GM12892 (cell line): ENCODE data around the gene DTNB.
"Not testable (repeated sequence)": the region's sequence is repeated elsewhere in the genome, so short reads cannot be mapped to it uniquely, and the experiment has no call there.

ENCODE experiments used
- DNase-seq: peaks from one replicate; pipeline ENCODE4 v3.0.0; 2011; ENCODE audit not compliant: insufficient read length
- FAIRE-seq: peaks from 2 replicates; lab custom pipeline; 2011; peaks lifted over from hg19 to GRCh38; lab: Jason Lieb, UNC
- POLR2A ChIP-seq: IDR thresholded peaks from 2 replicates; pipeline ENCODE4 v1.6.1; 2011; ENCODE audit warnings: low read depth, low read length, control low read depth
- POLR2AphosphoS5 ChIP-seq: IDR thresholded peaks from 2 replicates; pipeline ENCODE4 v1.6.1; 2011; ENCODE audit warnings: low read depth, low read length, control low read depth
- TAF1 ChIP-seq: IDR thresholded peaks from 2 replicates; pipeline ENCODE4 v1.6.1; 2011; ENCODE audit warnings: low read depth, mild to moderate bottlenecking, control low read depth, low read length, borderline replicate concordance

DTNB gene

GRCh38 chr2:25557179-25558036, 116.0 kb downstream of the DTNB start:
- no peak for TF ChIP-seq TAF1
- no peak for TF ChIP-seq POLR2AphosphoS5
- TF ChIP-seq POLR2A = no peak
- no peak for DNase-seq
- FAIRE-seq = peak; percentile 83

GRCh38 chr2:25552318-25552717, 121.1 kb downstream of the DTNB start:
- no peak for TF ChIP-seq TAF1
- no peak for TF ChIP-seq POLR2A
- no peak for TF ChIP-seq POLR2AphosphoS5
- no peak for FAIRE-seq
- no peak for DNase-seq

DNA sequence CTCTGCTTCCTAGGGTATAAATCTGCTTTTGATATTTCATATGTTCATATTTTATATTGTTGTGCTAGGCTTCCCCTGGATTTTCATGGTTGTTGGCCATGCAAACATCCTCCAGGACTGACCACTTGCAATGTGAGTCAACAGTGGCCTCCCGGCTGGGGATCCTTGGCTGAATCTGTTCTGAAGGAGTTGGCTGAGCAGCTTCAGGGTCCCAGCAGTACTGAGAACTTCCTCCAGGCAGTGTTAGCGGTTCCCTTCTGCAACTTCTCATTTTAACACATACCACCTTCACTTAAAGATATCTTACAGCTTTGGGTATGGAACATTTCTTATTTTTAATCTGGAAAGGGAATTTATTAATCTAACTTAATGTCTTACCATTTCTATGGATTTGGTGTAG, 122.1 kb downstream of the DTNB start:
- DNase-seq = no peak
- no peak for TF ChIP-seq TAF1
- no peak for TF ChIP-seq POLR2AphosphoS5
- no peak for TF ChIP-seq POLR2A
- FAIRE-seq = no peak

DNA sequence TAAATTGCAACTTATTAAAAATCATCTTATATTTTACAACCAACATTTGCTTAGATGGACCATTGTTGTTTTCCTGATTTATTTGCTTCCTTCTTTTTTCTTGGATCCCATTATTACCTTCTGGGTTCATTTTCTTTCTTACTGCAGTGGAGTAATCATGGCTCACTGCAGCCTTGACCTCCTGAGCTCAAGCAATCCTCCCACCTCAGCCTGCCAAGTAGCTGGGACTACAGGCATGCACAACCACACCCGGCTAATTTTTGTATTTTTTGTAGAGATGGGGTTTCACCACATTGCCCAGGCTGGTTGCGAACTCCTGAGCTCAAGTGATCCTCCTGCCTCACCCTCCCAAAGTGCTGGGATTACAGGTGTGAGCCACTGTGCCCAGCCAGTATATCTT, 123.8 kb downstream of the DTNB start:
- FAIRE-seq, DNase-seq: not testable (repeated sequence)

DNA sequence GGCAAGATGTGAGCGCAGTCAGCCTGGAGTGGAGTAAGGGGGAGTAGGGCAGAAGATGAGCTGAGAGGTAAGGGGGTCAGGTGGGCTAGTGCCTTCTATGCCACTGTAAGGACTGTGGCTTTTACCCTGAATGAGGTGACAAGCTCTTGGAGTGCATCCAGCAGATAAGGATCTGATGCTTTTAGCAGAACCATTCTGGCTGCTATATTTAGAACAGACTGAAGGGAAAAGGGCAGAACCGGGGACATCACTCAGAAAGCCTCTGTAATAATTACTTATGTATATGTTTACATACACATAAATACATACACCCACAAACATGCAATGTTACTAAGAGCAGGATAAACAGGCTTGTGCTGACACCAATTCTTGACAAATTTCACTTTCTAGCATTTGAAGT, 124.8 kb downstream of the DTNB start:
- TF ChIP-seq TAF1 = no peak
- no peak for TF ChIP-seq POLR2AphosphoS5
- no peak for TF ChIP-seq POLR2A
- FAIRE-seq = no peak
- no peak for DNase-seq

- FAIRE-seq (no peak), DNase-seq (no peak)
- TF ChIP-seq TAF1 (no peak), POLR2A (no peak), POLR2AphosphoS5 (no peak)
Measured at GRCh38 chr2:25546852-25547251, 126.5 kb downstream of the DTNB start.

GRCh38 chr2:25545899-25546298, 127.5 kb downstream of the DTNB start:
- FAIRE-seq = no peak
- DNase-seq = no peak
- TF ChIP-seq POLR2AphosphoS5 (no peak), POLR2A (no peak), TAF1 (no peak)

DNA sequence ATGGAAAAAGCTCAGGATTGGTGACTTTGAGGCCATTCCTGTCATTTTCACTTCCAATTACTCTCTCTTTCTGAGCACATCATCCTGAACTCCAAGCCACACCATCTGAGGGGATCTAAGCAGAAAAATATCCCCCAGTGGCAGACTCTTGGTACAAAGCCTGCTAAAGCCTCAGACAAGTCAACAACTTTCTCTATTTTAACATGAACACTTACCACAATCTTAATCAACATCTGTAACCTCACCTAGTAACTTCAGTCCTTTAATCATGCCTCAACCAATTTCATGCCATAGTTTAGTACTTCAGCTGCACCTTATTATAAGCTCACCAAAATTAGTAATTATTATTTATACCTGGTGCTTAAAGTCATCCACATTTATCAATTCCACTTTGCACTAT, 128.9 kb downstream of the DTNB start:
- no peak for FAIRE-seq
- no peak for DNase-seq
- TF ChIP-seq POLR2AphosphoS5 (no peak), POLR2A (no peak), TAF1 (no peak)

DNA sequence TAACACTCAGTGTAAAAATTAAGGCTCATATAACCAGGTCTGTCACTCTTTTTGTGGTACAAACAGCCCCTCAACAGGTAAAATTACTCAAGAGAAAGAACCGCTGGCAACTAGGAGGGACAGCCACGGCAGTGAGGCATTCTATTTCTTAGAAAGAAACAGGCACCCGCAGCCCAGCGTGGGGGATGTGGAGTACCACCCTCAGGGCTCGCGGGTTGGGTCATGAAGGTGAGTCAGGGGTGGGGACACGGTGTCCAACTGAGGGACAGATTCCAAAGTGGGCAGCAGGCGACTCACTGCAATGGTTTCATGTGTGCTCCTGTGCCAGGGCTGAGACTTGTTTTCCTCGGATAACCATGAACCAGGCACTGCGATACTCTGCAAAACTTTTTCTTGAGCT, 129.4 kb downstream of the DTNB start:
- DNase-seq (no peak), FAIRE-seq (no peak)
- TF ChIP-seq TAF1 = no peak
- no peak for TF ChIP-seq POLR2AphosphoS5
- TF ChIP-seq POLR2A = no peak

DNA sequence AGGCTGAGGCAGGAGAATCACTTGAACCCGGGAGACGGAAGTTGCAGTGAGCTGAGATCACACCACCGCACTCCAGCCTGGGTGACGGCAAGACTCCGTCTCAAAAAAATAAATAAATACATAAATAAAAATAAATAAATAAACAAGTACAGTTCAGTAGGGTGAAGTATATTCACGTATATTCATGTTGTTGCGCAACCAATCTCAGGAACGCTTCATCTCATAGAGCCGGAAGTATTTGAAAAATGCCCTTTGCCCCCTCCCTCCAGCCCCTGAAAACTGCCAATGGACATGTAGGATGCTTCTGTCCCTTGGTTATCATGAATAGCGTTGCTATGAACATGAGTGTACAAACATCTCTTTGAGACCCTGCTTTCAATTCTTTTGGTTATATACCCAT, 132.0 kb downstream of the DTNB start:
- no peak for TF ChIP-seq TAF1
- no peak for TF ChIP-seq POLR2AphosphoS5
- no peak for TF ChIP-seq POLR2A
- FAIRE-seq (no peak), DNase-seq (no peak)

DNA sequence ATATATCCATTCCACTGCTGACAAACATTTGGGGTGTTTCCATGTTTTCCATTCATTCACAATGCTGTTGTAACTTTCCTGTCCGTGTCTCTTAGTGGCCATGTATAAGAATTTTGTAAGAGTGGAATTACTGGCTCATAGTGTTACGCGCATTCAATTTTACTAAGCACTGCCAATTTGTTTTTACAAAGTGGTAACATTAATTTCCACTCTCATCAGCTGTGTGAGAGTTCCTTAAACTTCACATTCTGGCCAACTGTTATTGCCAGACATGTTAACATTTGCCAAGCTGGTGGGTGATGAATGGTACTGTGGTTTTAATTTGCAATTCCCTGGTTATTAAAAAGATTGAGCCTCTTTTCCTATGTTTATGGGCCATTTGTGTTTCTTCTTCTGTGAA, 134.2 kb downstream of the DTNB start:
- FAIRE-seq (no peak), DNase-seq (no peak)
- no peak for TF ChIP-seq POLR2A
- TF ChIP-seq POLR2AphosphoS5 = no peak
- TF ChIP-seq TAF1 = no peak

DNA sequence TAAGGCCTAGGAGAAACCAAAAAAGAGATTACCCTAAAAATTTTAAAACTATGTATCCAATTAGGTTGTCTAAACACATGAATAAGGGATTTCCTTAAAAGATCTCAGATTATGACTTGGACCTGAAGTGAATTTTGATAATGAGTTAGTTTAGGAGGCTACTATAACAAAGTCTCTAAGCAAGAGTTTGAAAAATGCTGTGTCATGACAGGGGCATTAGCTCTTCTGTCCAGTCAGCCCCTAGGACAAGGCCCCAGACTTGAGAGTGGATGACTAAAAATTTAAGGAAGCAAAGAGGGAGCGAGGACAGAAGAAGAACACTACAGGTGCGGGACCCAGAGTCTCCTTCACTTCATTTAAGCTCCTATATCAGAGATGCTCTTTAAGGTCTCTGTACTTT, 135.9 kb downstream of the DTNB start:
- no peak for TF ChIP-seq POLR2A
- FAIRE-seq (no peak), DNase-seq (no peak)

- FAIRE-seq, DNase-seq: not testable (repeated sequence)
Measured at GRCh38 chr2:25535411-25536289, 137.7 kb downstream of the DTNB start.

DNA sequence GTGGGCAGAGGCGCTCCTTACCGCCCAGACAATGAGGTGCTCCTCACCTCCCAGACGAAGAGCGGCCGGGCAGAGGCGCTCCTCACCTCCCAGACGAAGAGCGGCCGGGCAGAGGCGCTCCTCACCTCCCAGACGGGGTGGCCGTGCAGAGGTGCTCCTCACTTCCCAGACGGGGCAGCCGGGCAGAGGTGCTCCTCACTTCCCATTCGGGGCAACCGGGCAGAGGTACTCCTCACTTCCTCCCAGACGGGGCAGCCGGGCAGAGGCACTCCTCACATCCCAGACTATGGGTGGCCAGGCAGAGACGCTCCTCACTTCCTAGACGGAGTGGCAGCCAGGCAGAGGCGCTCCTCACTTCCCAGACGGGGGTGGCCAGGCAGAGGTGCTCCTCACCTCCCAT, 138.4 kb downstream of the DTNB start:
- not testable (repeated sequence) for FAIRE-seq

More for the DNA sequence above, 138.4 kb downstream of the DTNB start:
- DNase-seq = not testable (repeated sequence)
